Measurements from ENCODE around the gene IRX4. TPM values are rescaled to one million over a fixed set of nuclear protein-coding genes. Genes with fewer than 3 reads are reported as not detected.

The IRX4 gene
- total RNA-seq, 1 donor from 2014 or later = not detected

- intact Hi-C loops (cut with DNase I) = no loop called here
- ATAC-seq (no peak), DNase-seq (no peak)
- peaks cover 25% of the 10 kb centered on the region for H3K27me3 ChIP-seq (ENCODE audit: low read depth)
- no peak for TF ChIP-seq CTCF (IDR thresholded peaks at IDR 0.05)
- H3K4me3 ChIP-seq = no peak overlapping the region
- H3K9me3 ChIP-seq = no peaks in the 10 kb centered on the region
- no peak overlapping the region for H3K27ac ChIP-seq
- H3K36me3 ChIP-seq = no peaks in the 10 kb centered on the region
- no peaks in the 10 kb centered on the region for H3K4me1 ChIP-seq
Observed at GRCh38 chr5:1831677-1832313, 50.9 kb downstream of the IRX4 start.

GRCh38 chr5:1831257-1831656 lies 51.5 kb downstream of the IRX4 start:
- ATAC-seq = no peak
- no peaks in the 10 kb centered on the region for H3K4me1 ChIP-seq
- no peak overlapping the region for H3K27ac ChIP-seq
- intact Hi-C loops (cut with DNase I) = no loop called here
- H3K9me3 ChIP-seq = no peaks in the 10 kb centered on the region
- H3K27me3 ChIP-seq (ENCODE audit: low read depth) = peaks cover 21% of the 10 kb centered on the region
- no peak for DNase-seq
- no peaks in the 10 kb centered on the region for H3K36me3 ChIP-seq
- TF ChIP-seq CTCF (IDR thresholded peaks at IDR 0.05) = no peak
- no peak overlapping the region for H3K4me3 ChIP-seq

- H3K9me3 ChIP-seq = no peaks in the 10 kb centered on the region
- DNase-seq = no peak
- TF ChIP-seq CTCF (IDR thresholded peaks at IDR 0.05) = no peak
- intact Hi-C loops (cut with DNase I) = no loop called here
- H3K27me3 ChIP-seq (ENCODE audit: low read depth) = peaks cover 18% of the 10 kb centered on the region
- H3K36me3 ChIP-seq = no peaks in the 10 kb centered on the region
- no peak overlapping the region for H3K27ac ChIP-seq
- no peak overlapping the region for H3K4me3 ChIP-seq
- no peak for ATAC-seq
- H3K4me1 ChIP-seq = no peaks in the 10 kb centered on the region
Observed at GRCh38 chr5:1830571-1831228, 52.0 kb downstream of the IRX4 start.

GRCh38 chr5:1827886-1828397 lies 54.8 kb downstream of the IRX4 start:
- intact Hi-C loops (cut with DNase I) = no loop called here
- DNase-seq (no peak), ATAC-seq (peak in 1 of 2 donors; percentile 24)
- no peak overlapping the region for H3K27ac ChIP-seq
- no peaks in the 10 kb centered on the region for H3K4me1 ChIP-seq
- peaks cover 13% of the 10 kb centered on the region for H3K36me3 ChIP-seq
- H3K27me3 ChIP-seq (ENCODE audit: low read depth) = peaks cover 4% of the 10 kb centered on the region
- no peak overlapping the region for H3K4me3 ChIP-seq
- TF ChIP-seq CTCF (IDR thresholded peaks at IDR 0.05) = no peak
- no peaks in the 10 kb centered on the region for H3K9me3 ChIP-seq

Other genes with a start within 250 kb of the IRX4 start
- 25.1 TPM for gene MRPL36, start 83.1 kb downstream of the IRX4 start, total RNA-seq
- 21.3 TPM for gene NDUFS6, start 81.5 kb downstream of the IRX4 start, total RNA-seq